H1 (cell line): ENCODE measurements around the gene TTC5. TPM values are rescaled to one million over a fixed set of nuclear protein-coding genes. Genes with fewer than 3 reads are reported as not detected.

Experiments used
- CTCF ChIA-PET: fragments of 300-600 bp; sonication (Branson Sonifier 250); formaldehyde crosslinking; loops from one replicate; lab custom pipeline; 2021; ENCODE audit not compliant: partially characterized antibody; lab: Charles Lee
- POLR2A ChIA-PET: fragments of 300-600 bp; sonication (Branson Sonifier 250); formaldehyde crosslinking; loops from one replicate; lab custom pipeline; 2021; ENCODE audit warnings: inconsistent platforms; ENCODE audit not compliant: partially characterized antibody; lab: Charles Lee
- DNase-seq, 2 experiments: peaks; one replicate each; pipeline versions ENCODE4 v3.0.0 to v3.0.0-alpha.2; 2010 to 2022; ENCODE audit warnings: low spot score in 2 of 2, low read depth in 1 of 2, mixed read lengths in 1 of 2
- FAIRE-seq: peaks from 2 replicates; lab custom pipeline; 2011; peaks lifted over from hg19 to GRCh38; lab: Jason Lieb, UNC
- H2AFZ ChIP-seq: 2 replicates; pipeline ENCODE4 v1.8.1; 2012; ENCODE audit warnings: low read length, inconsistent platforms
- H2AK5ac ChIP-seq: 2 replicates; pipeline ENCODE4 v1.6.1; 2013; ENCODE audit warnings: low read depth, low read length
- H2BK120ac ChIP-seq: replicated peaks from 2 replicates; pipeline ENCODE3; 2013; ENCODE audit warnings: low read depth, low read length, inconsistent platforms
- H2BK12ac ChIP-seq: 2 replicates; pipeline ENCODE4 v1.6.1; 2013; ENCODE audit warnings: low read depth, low read length
- H2BK15ac ChIP-seq: 2 replicates; pipeline ENCODE4 v1.6.1; 2013; ENCODE audit warnings: low read length
- H2BK20ac ChIP-seq: 2 replicates; pipeline ENCODE4 v1.6.1; 2013; ENCODE audit warnings: low read length
- H2BK5ac ChIP-seq: 2 replicates; pipeline ENCODE4 v1.6.1; 2013; ENCODE audit warnings: low read depth, low read length
- H3K14ac ChIP-seq: 2 replicates; pipeline ENCODE4 v1.6.1; 2013; ENCODE audit warnings: inconsistent platforms; ENCODE audit not compliant: insufficient read length
- H3K18ac ChIP-seq: 2 replicates; pipeline ENCODE4 v1.6.1; 2013; ENCODE audit warnings: low read length; ENCODE audit errors: extremely low read depth
- H3K23ac ChIP-seq: 2 replicates; pipeline ENCODE4 v1.6.1; 2013; ENCODE audit warnings: inconsistent platforms; ENCODE audit not compliant: insufficient read length
- H3K23me2 ChIP-seq: 2 replicates; pipeline ENCODE4 v1.6.1; 2013; ENCODE audit warnings: low read depth, low read length
- H3K27ac ChIP-seq: 2 replicates; pipeline ENCODE4 v1.6.1; 2011; ENCODE audit warnings: low read depth, low read length, inconsistent platforms
- H3K27me3 ChIP-seq, 4 experiments: replicated peaks in 1 of 4; 1 replicate in 1 of 4; 2 replicates in 3 of 4; pipeline versions ENCODE4 v1.6.1 to v1.8.1; 2011 to 2013; ENCODE audit warnings: low read length in 3 of 4, mild to moderate bottlenecking in 3 of 4, inconsistent platforms in 2 of 4, mixed read lengths in 2 of 4, moderate library complexity in 1 of 4; ENCODE audit not compliant: control insufficient read depth in 3 of 4, insufficient read depth in 3 of 4; ENCODE audit errors: extremely low read depth in 1 of 4
- H3K36me3 ChIP-seq, 4 experiments: 2 replicates each; pipeline versions ENCODE4 v1.6.1 to v1.8.1; 2011 to 2013; ENCODE audit warnings: mild to moderate bottlenecking in 4 of 4, low read length in 3 of 4, moderate library complexity in 2 of 4, control low read depth in 1 of 4, inconsistent platforms in 1 of 4; ENCODE audit not compliant: insufficient read depth in 4 of 4, control insufficient read depth in 2 of 4
- H3K4ac ChIP-seq: replicated peaks from 2 replicates; pipeline ENCODE3; 2013; ENCODE audit warnings: low read length, low read depth, mixed read lengths, inconsistent platforms; ENCODE audit not compliant: insufficient read length
- H3K4me1 ChIP-seq, 4 experiments: replicated peaks in 1 of 4; 1 replicate in 1 of 4; 2 replicates in 3 of 4; pipeline versions ENCODE4 v1.6.1 to v1.8.1; 2011 to 2013; ENCODE audit warnings: low read length in 3 of 4, inconsistent platforms in 2 of 4, mixed read lengths in 1 of 4; ENCODE audit not compliant: insufficient read depth in 4 of 4, control insufficient read depth in 3 of 4
- H3K4me2 ChIP-seq, 2 experiments: 2 replicates each; pipeline versions ENCODE4 v1.6.1 to v1.8.1; 2011 to 2013; ENCODE audit warnings: low read depth in 2 of 2, low read length in 2 of 2, control low read depth in 1 of 2, inconsistent platforms in 1 of 2, mild to moderate bottlenecking in 1 of 2; ENCODE audit not compliant: insufficient read depth in 1 of 2
- H3K4me3 ChIP-seq, 4 experiments: fragments of 200-600, 300-600 bp in 1 of 4; sonication (generic), shearing (Covaris generic), sonication (Bioruptor Twin) in 1 of 4; 2 replicates each; pipeline versions ENCODE4 v1.5.1 to v1.8.1; 2011 to 2016; ENCODE audit warnings: low read length in 4 of 4, low read depth in 3 of 4, control low read depth in 2 of 4, inconsistent platforms in 2 of 4, mild to moderate bottlenecking in 2 of 4, mixed read lengths in 1 of 4, moderate library complexity in 1 of 4; ENCODE audit not compliant: insufficient read depth in 2 of 4; ENCODE audit errors: extremely low read depth in 1 of 4
- H3K56ac ChIP-seq: replicated peaks from 2 replicates; pipeline ENCODE3; 2013; ENCODE audit warnings: low read depth, mild to moderate bottlenecking, mixed read lengths, low read length, inconsistent platforms; ENCODE audit not compliant: insufficient read length
- H3K79me1 ChIP-seq: 2 replicates; pipeline ENCODE4 v1.6.1; 2013; ENCODE audit warnings: low read depth, low read length, control low read depth
- H3K79me2 ChIP-seq, 2 experiments: 2 replicates each; pipeline versions ENCODE4 v1.6.1 to v1.8.1; 2012 to 2013; ENCODE audit warnings: low read length in 2 of 2, mild to moderate bottlenecking in 2 of 2, inconsistent platforms in 1 of 2; ENCODE audit not compliant: insufficient read depth in 2 of 2, control insufficient read depth in 1 of 2
- H3K9ac ChIP-seq, 4 experiments: replicated peaks in 1 of 4; 1 replicate in 1 of 4; 2 replicates in 3 of 4; pipeline versions ENCODE4 v1.6.1 to v1.8.1; 2011 to 2013; ENCODE audit warnings: low read depth in 3 of 4, low read length in 3 of 4, control low read depth in 2 of 4, mild to moderate bottlenecking in 2 of 4, moderate library complexity in 2 of 4, inconsistent platforms in 1 of 4; ENCODE audit errors: extremely low read depth in 1 of 4
- H3K9me3 ChIP-seq, 2 experiments: 2 replicates each; pipeline versions ENCODE4 v1.6.1 to v1.8.1; 2012 to 2013; ENCODE audit warnings: mild to moderate bottlenecking in 2 of 2, moderate library complexity in 2 of 2, control low read depth in 1 of 2, inconsistent platforms in 1 of 2, low read depth in 1 of 2, low read length in 1 of 2, mixed read lengths in 1 of 2; ENCODE audit not compliant: insufficient read depth in 2 of 2
- H4K20me1 ChIP-seq, 2 experiments: replicated peaks in 1 of 2; 2 replicates each; pipeline versions ENCODE3 to v1.8.1; 2011 to 2013; ENCODE audit warnings: inconsistent platforms in 2 of 2, low read length in 2 of 2, mild to moderate bottlenecking in 1 of 2; ENCODE audit not compliant: insufficient read depth in 2 of 2, control insufficient read depth in 1 of 2
- H4K5ac ChIP-seq: 2 replicates; pipeline ENCODE4 v1.6.1; 2013; ENCODE audit warnings: low read length, low read depth, mixed read lengths, inconsistent platforms; ENCODE audit not compliant: insufficient read length
- H4K8ac ChIP-seq: 2 replicates; pipeline ENCODE4 v1.8.0; 2013; ENCODE audit warnings: mild to moderate bottlenecking, moderate library complexity, low read length, inconsistent platforms; ENCODE audit not compliant: insufficient read depth; ENCODE audit errors: extremely low read depth
- H4K91ac ChIP-seq: replicated peaks from 2 replicates; pipeline ENCODE3; 2013; ENCODE audit warnings: low read length, mixed read lengths, inconsistent platforms; ENCODE audit not compliant: insufficient read length
- CBX8 ChIP-seq: fragments of 300-800, 300-1000 bp; sonication (generic); IDR thresholded peaks from 2 replicates; pipeline ENCODE4 v1.7.1; 2016; ENCODE audit warnings: low read depth, low read length, borderline replicate concordance
- HDAC6 ChIP-seq: IDR thresholded peaks from one replicate; pipeline ENCODE4 v1.7.1; 2012; ENCODE audit warnings: low read depth, mild to moderate bottlenecking, inconsistent platforms, low read length, moderate library complexity
- JUND ChIP-seq: IDR thresholded peaks from 2 replicates; pipeline ENCODE4 v1.6.1; 2011; ENCODE audit warnings: mild to moderate bottlenecking, improper control_type of control experiment, low read length
- RNF2 ChIP-seq: fragments of 200-900, 300-1000 bp; sonication (generic); IDR thresholded peaks from 2 replicates; pipeline ENCODE4 v1.7.1; 2016; ENCODE audit warnings: borderline replicate concordance, low read depth, mild to moderate bottlenecking, antibody characterized with exemption, low read length; ENCODE audit not compliant: poor library complexity, severe bottlenecking; ENCODE audit errors: missing control alignments
- SAP30 ChIP-seq: fragments of 300-600 bp; sonication (generic); IDR thresholded peaks from 2 replicates; pipeline ENCODE4 v1.7.1; 2012; ENCODE audit warnings: low read length, moderate library complexity, mild to moderate bottlenecking, inconsistent platforms; ENCODE audit not compliant: insufficient read depth, insufficient replicate concordance
- SP1 ChIP-seq: IDR thresholded peaks from 2 replicates; pipeline ENCODE4 v1.6.1; 2011; ENCODE audit warnings: low read depth, low read length
- SP2 ChIP-seq: IDR thresholded peaks from 2 replicates; pipeline ENCODE4 v1.6.1; 2012; ENCODE audit warnings: mild to moderate bottlenecking, low read length, inconsistent platforms
- TAF7 ChIP-seq: optimal IDR thresholded peaks from 2 replicates; pipeline ENCODE3; 2011; ENCODE audit warnings: low read depth, mild to moderate bottlenecking, inconsistent platforms, low read length, moderate library complexity, borderline replicate concordance
- TBP ChIP-seq: IDR thresholded peaks from 2 replicates; pipeline ENCODE4 v1.6.1; 2011; ENCODE audit warnings: low read depth, low read length, improper control_type of control experiment
- ZNF274 ChIP-seq: IDR thresholded peaks from 2 replicates; pipeline ENCODE4 v1.7.0; 2012; ENCODE audit warnings: low read length, borderline replicate concordance; ENCODE audit errors: extremely low read depth
- WGBS, 2 experiments: shearing (Covaris generic) in 1 of 2; methylation state at CpG; one replicate each; pipeline versions ENCODE4 v1.1.6 to v1.1.7; 2013 to 2015; ENCODE audit warnings: low lambda C conversion rate in 2 of 2, mixed read lengths in 2 of 2, inconsistent platforms in 1 of 2, low coverage in 1 of 2, missing lambda C conversion rate in 1 of 2; ENCODE audit not compliant: insufficient replicate concordance in 2 of 2, insufficient coverage in 1 of 2, insufficient read length in 1 of 2; ENCODE audit errors: extremely low coverage in 1 of 2, missing lambda C conversion rate in 1 of 2; 5-methylcytosine and 5-hydroxymethylcytosine counted together
- polyA plus RNA-seq, 7 experiments: library from polyadenylated mRNA; depleted of rRNA in 3 of 7; stranded (reverse) in 5 of 7; unstranded in 2 of 7; fragments of >200 nt in 5 of 7; fragments of 200-250 nt in 2 of 7; gene quantifications; 1 replicate in 5 of 7; 2 replicates in 1 of 7; 4 replicates in 1 of 7; pipeline versions ENCODE4 v1.2.1 to v1.2.3, GENCODE V29; 2011 to 2013; ENCODE audit warnings: missing spikeins in 2 of 7, mixed read lengths in 2 of 7
- total RNA-seq: library from RNA; stranded (reverse); fragmentation: NEBNext Ultra II Directional; extraction: Animal tissue kit (Norgen Biotek cat#: 25700); gene quantifications from 2 replicates; pipeline ENCODE4 v1.2.1, GENCODE V29; 2021
- TF ChIP-seq, protein P1 (sequence below), 3 experiments: IDR thresholded peaks; 1 replicate in 2 of 3; 2 replicates in 1 of 3; pipeline versions ENCODE4 v1.5.1 to v1.6.1; 2011; ENCODE audit warnings: low read length in 3 of 3, mild to moderate bottlenecking in 3 of 3, inconsistent platforms in 2 of 3, low read depth in 1 of 3, moderate library complexity in 1 of 3; ENCODE audit not compliant: insufficient read depth in 1 of 3; ENCODE audit errors: control extremely low read depth in 1 of 3

TTC5 gene
- total and polyA plus RNA-seq, 2 of the 8 experiments (the other 6 are each of a cell fraction or from before 2014, with no cell fraction given) = 9.1 to 18.0 TPM

DNA sequence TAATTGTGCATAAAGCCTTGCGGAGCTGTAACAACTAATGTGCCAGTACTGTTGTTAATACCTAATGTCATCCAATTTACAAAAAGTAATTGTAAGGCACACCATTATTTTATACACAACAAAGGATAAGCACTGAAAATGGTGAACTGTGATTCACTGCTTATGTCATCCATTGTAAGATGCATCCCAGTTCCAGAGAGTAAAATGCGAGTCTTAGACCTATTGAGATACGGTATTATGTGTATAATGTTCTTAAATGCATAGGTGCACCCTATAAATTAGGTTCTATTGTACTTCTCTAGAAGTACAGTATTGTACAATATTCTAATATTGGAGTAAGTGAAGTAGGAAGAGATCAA lies 38.1 kb upstream of the TTC5 start:
- Histone ChIP-seq H2BK120ac (no peak overlapping the region), H2AFZ (no peak overlapping the region), H2AK5ac (no peak overlapping the region), H2BK20ac (no peak overlapping the region), H2BK12ac (no peak overlapping the region), H3K9ac (peak overlapping the region; percentile 73 to 87 (median 78)), H3K56ac (peak overlapping the region; percentile 65), H3K79me2 (peaks cover 0 to 15% of the 10 kb centered on the region in 2 experiments; a peak in 2 of 4 replicates), H4K5ac (peak overlapping the region; percentile 28), H3K4me3 (peak overlapping the region; percentile 75 to 97 (median 87)), H2BK15ac (no peak overlapping the region), H4K20me1 (no peaks in the 10 kb centered on the region), H2BK5ac (no peak overlapping the region), H3K27me3 (no peaks in the 10 kb centered on the region), H3K4me2 (peak overlapping the region; percentile 62 to 71), H3K36me3 (peaks cover 7 to 27% (median 17%) of the 10 kb centered on the region in 4 experiments; a peak in 7 of 8 replicates), H3K4ac (no peak overlapping the region), H3K79me1 (no peaks in the 10 kb centered on the region), H4K91ac (no peak overlapping the region), H3K4me1 (no peaks in the 10 kb centered on the region; a peak in 1 of 7 replicates), H4K8ac (no peak overlapping the region), H3K23ac (no peak overlapping the region), H3K18ac (no peak overlapping the region), H3K27ac (peak overlapping the region; percentile 70), H3K9me3 (no peaks in the 10 kb centered on the region), H3K14ac (peak overlapping the region; percentile 37), H3K23me2 (peaks cover 2% of the 10 kb centered on the region; the same call in 1 of the 2 replicates)
- DNase-seq (no peak), FAIRE-seq (no peak)
- 11% methylated on average over 3 of the region's 3 CpGs; no CpG with 5 or more reads in 1 of the 2 experiments for WGBS, 2 experiments
- ChIA-PET CTCF (interaction anchor here (0.6 to 1.7 kb wide), 10 partner anchors 8 to 338 kb away, joined by 3 to 4 read pairs (median 3); no protein-coding TSS in a partner anchor), POLR2A (interaction anchor here (0.6 to 8.3 kb wide), 32 partner anchors 11 to 1135 kb away, joined by 3 to 215 read pairs (median 7); partner anchors contain the start of genes APEX1, CCNB1IP1, OSGEP and PIP4P1)
- TF ChIP-seq SP1 (no peak), TAF7 (no peak), RNF2 (no peak), ZNF274 (no peak), SP2 (no peak), JUND (no peak), TBP (no peak), CBX8 (no peak), HDAC6 (no peak), SAP30 (peak; percentile 21)
- TF ChIP-seq, protein P1, sequence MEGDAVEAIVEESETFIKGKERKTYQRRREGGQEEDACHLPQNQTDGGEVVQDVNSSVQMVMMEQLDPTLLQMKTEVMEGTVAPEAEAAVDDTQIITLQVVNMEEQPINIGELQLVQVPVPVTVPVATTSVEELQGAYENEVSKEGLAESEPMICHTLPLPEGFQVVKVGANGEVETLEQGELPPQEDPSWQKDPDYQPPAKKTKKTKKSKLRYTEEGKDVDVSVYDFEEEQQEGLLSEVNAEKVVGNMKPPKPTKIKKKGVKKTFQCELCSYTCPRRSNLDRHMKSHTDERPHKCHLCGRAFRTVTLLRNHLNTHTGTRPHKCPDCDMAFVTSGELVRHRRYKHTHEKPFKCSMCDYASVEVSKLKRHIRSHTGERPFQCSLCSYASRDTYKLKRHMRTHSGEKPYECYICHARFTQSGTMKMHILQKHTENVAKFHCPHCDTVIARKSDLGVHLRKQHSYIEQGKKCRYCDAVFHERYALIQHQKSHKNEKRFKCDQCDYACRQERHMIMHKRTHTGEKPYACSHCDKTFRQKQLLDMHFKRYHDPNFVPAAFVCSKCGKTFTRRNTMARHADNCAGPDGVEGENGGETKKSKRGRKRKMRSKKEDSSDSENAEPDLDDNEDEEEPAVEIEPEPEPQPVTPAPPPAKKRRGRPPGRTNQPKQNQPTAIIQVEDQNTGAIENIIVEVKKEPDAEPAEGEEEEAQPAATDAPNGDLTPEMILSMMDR (IDR thresholded peaks at IDR 0.05; ENCODE audit: control extremely low read depth in 1 of 3, insufficient read depth in 1 of 3, low read depth in 1 of 3, low read length in 3 of 3) = no peak
